ENCODE measurements around the gene SCARB1. TPM values are rescaled to one million over a fixed set of nuclear protein-coding genes. Genes with fewer than 3 reads are reported as not detected.
A peak's percentile ranks its signal among the peaks of the same experiment; 100 is the strongest.

SCARB1 gene
- total and polyA plus RNA-seq, 2 of the 13 experiments (the other 11 are each of a cell fraction or from before 2014, with no cell fraction given), result 63.4 to 160 TPM

DNA sequence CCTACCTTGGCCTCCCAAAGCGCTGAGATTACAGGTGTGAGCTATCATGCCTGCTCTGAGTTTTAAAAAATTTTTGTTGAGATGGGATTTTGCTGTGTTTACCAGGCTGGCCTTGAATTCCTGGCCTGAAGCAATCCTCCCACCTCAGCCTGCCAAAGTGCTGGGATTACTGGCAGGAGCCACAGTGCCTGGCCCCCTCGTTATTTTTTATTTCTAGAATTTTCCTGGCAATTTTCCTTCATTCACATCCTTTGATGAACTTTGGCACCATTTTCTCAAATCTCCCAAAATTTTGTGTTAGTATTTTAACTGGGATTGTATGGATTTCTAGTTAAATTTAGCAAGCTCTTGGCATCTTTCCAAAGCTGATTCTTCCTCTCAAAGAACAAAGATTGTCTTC is 24.6 kb upstream of the SCARB1 start (continued):
- TF ChIP-seq, protein P1, sequence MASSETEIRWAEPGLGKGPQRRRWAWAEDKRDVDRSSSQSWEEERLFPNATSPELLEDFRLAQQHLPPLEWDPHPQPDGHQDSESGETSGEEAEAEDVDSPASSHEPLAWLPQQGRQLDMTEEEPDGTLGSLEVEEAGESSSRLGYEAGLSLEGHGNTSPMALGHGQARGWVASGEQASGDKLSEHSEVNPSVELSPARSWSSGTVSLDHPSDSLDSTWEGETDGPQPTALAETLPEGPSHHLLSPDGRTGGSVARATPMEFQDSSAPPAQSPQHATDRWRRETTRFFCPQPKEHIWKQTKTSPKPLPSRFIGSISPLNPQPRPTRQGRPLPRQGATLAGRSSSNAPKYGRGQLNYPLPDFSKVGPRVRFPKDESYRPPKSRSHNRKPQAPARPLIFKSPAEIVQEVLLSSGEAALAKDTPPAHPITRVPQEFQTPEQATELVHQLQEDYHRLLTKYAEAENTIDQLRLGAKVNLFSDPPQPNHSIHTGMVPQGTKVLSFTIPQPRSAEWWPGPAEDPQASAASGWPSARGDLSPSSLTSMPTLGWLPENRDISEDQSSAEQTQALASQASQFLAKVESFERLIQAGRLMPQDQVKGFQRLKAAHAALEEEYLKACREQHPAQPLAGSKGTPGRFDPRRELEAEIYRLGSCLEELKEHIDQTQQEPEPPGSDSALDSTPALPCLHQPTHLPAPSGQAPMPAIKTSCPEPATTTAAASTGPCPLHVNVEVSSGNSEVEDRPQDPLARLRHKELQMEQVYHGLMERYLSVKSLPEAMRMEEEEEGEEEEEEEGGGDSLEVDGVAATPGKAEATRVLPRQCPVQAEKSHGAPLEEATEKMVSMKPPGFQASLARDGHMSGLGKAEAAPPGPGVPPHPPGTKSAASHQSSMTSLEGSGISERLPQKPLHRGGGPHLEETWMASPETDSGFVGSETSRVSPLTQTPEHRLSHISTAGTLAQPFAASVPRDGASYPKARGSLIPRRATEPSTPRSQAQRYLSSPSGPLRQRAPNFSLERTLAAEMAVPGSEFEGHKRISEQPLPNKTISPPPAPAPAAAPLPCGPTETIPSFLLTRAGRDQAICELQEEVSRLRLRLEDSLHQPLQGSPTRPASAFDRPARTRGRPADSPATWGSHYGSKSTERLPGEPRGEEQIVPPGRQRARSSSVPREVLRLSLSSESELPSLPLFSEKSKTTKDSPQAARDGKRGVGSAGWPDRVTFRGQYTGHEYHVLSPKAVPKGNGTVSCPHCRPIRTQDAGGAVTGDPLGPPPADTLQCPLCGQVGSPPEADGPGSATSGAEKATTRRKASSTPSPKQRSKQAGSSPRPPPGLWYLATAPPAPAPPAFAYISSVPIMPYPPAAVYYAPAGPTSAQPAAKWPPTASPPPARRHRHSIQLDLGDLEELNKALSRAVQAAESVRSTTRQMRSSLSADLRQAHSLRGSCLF (CRISPR knock-in tag; IDR thresholded peaks at IDR 0.05; ENCODE audit: borderline replicate concordance), result no peak
- TF ChIP-seq ZNF282 (IDR thresholded peaks at IDR 0.05; ENCODE audit: partially characterized antibody) (no peak), FOXJ3 (CRISPR knock-in tag; IDR thresholded peaks at IDR 0.05; ENCODE audit: borderline replicate concordance) (0 out of 2 replicates have a peak, but pooled peaks have one; percentile 33), SALL2 (CRISPR knock-in tag; IDR thresholded peaks at IDR 0.05) (no peak), SOX5 (CRISPR knock-in tag; IDR thresholded peaks at IDR 0.05; ENCODE audit: borderline replicate concordance) (no peak), TMF1 (CRISPR knock-in tag; IDR thresholded peaks at IDR 0.05; ENCODE audit: low read depth) (no peak), YEATS2 (CRISPR knock-in tag; IDR thresholded peaks at IDR 0.05; ENCODE audit: borderline replicate concordance) (no peak), REL (CRISPR knock-in tag; conservative IDR thresholded peaks at IDR 0.05) (no peak), ZNF768 (CRISPR knock-in tag; IDR thresholded peaks at IDR 0.05) (peak; percentile 41; the same call in 1 of the 2 replicates), NR1H2 (CRISPR knock-in tag; IDR thresholded peaks at IDR 0.05; ENCODE audit: borderline replicate concordance, low read depth) (no peak), GATAD2A (CRISPR knock-in tag; IDR thresholded peaks at IDR 0.05) (peak; percentile 44; the same call in 1 of the 2 replicates), ZNF660 (CRISPR knock-in tag; IDR thresholded peaks at IDR 0.05; ENCODE audit: borderline replicate concordance, low read depth) (no peak), ZFAT (CRISPR knock-in tag; conservative IDR thresholded peaks at IDR 0.05) (no peak), ZNF326 (CRISPR knock-in tag; IDR thresholded peaks at IDR 0.05; ENCODE audit: borderline replicate concordance) (no peak)
- TF ChIP-seq, protein P2, sequence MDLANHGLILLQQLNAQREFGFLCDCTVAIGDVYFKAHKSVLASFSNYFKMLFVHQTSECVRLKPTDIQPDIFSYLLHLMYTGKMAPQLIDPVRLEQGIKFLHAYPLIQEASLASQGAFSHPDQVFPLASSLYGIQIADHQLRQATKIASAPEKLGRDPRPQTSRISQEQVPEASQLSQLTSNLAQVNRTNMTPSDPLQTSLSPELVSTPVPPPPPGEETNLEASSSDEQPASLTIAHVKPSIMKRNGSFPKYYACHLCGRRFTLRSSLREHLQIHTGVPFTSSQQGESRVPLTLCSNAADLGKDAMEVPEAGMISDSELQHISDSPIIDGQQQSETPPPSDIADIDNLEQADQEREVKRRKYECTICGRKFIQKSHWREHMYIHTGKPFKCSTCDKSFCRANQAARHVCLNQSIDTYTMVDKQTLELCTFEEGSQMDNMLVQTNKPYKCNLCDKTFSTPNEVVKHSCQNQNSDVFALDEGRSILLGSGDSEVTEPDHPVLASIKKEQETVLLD (CRISPR knock-in tag; IDR thresholded peaks at IDR 0.05; ENCODE audit: low read depth), result no peak
- TF ChIP-seq, protein P3, sequence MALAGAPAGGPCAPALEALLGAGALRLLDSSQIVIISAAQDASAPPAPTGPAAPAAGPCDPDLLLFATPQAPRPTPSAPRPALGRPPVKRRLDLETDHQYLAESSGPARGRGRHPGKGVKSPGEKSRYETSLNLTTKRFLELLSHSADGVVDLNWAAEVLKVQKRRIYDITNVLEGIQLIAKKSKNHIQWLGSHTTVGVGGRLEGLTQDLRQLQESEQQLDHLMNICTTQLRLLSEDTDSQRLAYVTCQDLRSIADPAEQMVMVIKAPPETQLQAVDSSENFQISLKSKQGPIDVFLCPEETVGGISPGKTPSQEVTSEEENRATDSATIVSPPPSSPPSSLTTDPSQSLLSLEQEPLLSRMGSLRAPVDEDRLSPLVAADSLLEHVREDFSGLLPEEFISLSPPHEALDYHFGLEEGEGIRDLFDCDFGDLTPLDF (CRISPR knock-in tag; IDR thresholded peaks at IDR 0.05), result no peak
- TF ChIP-seq, protein P4, sequence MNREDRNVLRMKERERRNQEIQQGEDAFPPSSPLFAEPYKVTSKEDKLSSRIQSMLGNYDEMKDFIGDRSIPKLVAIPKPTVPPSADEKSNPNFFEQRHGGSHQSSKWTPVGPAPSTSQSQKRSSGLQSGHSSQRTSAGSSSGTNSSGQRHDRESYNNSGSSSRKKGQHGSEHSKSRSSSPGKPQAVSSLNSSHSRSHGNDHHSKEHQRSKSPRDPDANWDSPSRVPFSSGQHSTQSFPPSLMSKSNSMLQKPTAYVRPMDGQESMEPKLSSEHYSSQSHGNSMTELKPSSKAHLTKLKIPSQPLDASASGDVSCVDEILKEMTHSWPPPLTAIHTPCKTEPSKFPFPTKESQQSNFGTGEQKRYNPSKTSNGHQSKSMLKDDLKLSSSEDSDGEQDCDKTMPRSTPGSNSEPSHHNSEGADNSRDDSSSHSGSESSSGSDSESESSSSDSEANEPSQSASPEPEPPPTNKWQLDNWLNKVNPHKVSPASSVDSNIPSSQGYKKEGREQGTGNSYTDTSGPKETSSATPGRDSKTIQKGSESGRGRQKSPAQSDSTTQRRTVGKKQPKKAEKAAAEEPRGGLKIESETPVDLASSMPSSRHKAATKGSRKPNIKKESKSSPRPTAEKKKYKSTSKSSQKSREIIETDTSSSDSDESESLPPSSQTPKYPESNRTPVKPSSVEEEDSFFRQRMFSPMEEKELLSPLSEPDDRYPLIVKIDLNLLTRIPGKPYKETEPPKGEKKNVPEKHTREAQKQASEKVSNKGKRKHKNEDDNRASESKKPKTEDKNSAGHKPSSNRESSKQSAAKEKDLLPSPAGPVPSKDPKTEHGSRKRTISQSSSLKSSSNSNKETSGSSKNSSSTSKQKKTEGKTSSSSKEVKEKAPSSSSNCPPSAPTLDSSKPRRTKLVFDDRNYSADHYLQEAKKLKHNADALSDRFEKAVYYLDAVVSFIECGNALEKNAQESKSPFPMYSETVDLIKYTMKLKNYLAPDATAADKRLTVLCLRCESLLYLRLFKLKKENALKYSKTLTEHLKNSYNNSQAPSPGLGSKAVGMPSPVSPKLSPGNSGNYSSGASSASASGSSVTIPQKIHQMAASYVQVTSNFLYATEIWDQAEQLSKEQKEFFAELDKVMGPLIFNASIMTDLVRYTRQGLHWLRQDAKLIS (CRISPR knock-in tag; IDR thresholded peaks at IDR 0.05), result no peak
- TF ChIP-seq, protein P5, sequence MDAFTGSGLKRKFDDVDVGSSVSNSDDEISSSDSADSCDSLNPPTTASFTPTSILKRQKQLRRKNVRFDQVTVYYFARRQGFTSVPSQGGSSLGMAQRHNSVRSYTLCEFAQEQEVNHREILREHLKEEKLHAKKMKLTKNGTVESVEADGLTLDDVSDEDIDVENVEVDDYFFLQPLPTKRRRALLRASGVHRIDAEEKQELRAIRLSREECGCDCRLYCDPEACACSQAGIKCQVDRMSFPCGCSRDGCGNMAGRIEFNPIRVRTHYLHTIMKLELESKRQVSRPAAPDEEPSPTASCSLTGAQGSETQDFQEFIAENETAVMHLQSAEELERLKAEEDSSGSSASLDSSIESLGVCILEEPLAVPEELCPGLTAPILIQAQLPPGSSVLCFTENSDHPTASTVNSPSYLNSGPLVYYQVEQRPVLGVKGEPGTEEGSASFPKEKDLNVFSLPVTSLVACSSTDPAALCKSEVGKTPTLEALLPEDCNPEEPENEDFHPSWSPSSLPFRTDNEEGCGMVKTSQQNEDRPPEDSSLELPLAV (CRISPR knock-in tag; conservative IDR thresholded peaks at IDR 0.05; ENCODE audit: low read depth), result no peak
